DMS 273 (cell line): ENCODE measurements around the gene MICB.

Experiments used
- DNase-seq: peaks from one replicate; lab custom pipeline; 2025; ENCODE audit not compliant: unreplicated experiment; lab: John Stamatoyannopoulos, UW

Gene MICB

DNA sequence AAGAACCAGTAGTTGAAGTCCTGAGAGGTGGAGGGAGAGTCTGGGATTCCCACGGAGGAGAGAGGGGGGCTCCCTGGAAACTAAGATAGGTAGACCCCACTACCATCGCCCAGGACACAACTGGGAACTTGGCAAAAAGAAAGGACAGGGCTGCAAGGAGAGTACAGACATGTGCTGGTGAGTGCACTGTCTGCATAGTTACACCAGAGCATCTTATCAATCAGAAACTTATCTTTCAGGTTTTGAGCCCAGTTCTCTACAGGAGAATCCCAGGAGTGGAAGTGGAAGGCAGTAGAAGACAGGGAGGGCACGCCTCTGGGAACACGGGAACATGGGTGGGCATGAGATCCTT is 61.6 kb downstream of the MICB start:
- DNase-seq, result no peak

DNA sequence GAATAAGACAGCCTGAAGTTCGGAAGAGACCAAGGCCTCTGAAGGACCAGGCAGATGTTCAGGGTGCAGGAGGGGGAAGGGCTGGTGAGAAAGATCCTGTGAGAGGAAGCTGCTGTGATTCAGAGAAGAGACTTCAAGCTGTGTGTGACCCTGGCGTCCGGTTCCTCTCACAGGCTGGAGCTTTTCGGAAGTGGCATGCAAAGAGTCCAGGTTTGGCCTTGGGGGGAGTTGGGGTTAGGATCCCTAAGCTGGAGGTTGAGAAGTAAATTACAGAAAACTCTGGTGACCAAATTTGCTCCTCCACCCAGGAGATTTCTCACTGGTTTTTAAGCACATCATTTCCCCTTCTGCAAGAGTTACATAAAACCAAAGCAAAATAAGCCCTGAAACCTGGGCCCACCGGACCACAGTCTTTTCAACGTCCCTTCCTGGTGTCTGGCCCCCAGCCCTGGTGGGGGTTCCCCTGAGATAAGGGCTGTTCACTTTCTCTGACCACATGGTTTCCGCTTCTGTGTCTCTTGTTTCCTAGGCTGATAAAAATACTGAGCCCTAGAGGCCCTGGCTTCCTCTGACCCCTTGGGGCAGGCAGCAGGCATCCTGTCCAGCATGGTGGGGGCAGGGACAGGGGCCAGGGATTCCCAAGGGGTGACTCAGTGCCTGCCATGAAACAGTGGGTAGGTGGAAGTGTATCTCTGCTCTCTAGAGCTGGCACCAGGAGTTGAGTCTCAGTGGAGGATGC is 62.2 kb downstream of the MICB start:
- no peak for DNase-seq

- DNase-seq, result no peak
Observed at GRCh38 chr6:31560697-31561058, 62.7 kb downstream of the MICB start.
